ENCODE results near the gene GNAS-AS1.
A peak's percentile ranks its signal among the peaks of the same experiment; 100 is the strongest.

Gene GNAS-AS1

DNA sequence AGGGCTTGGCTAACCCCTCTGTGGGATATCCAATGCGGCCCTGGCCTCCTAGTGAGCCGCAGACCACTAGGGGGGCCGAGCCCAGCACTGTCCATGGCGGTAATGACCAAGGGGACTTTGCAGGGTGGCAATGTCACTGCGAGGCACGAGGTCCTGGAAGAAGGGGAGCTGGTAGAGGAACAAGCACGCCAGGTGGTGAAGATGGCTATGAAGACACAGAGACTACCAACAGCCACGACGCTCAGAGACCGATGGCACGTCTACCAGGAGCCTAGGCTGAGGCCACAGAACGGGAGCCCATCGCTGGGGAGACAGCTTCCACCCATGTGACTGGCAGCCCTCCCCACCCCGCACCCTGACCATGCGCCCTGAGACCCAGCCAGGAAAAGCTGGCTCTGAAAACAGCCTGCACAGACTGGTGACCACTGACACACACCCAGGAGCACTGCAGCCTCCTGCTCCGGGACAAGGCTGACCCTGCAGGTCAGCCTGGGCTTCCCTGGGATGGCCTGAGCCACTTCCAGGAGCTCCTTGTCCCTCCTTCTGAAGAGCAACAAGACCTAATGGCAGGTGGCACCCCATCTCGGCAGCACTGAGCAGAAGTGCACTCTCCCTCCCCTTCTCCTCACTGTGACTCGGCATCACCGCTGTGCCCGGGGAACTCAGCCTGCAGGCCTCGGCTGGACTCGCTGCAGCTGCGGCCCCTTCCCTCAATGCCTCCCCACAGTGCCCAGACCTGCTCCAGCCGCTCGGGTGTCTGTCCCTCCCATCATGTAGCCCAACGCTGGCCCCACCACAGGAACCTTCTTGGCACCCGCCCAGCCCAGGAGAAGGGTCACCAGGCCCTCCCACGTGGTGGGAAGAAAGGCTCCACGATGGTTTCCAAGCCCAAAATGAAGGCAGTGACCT is 56.9 kb downstream of the GNAS-AS1 start:
- Histone ChIP-seq H3K79me1 (ENCODE audit: low read length) (no peaks in the 10 kb centered on the region), H4K8ac (ENCODE audit: low read depth, low read length) (no peak overlapping the region), H3K36me3 (ENCODE audit: control insufficient read depth in 1 of 2, insufficient read depth in 2 of 2, low read length in 2 of 2) (no peaks in the 10 kb centered on the region), H3K27ac (ENCODE audit: low read depth, low read length) (no peak overlapping the region), H3K14ac (ENCODE audit: low read length) (no peak overlapping the region), H4K12ac (ENCODE audit: low read depth, low read length) (no peak overlapping the region), H3K79me2 (ENCODE audit: control insufficient read depth, insufficient read depth, low read length, poor library complexity) (no peaks in the 10 kb centered on the region), H3K18ac (ENCODE audit: low read length) (no peak overlapping the region), H2AFZ (ENCODE audit: insufficient read depth, low read length, poor library complexity) (no peak overlapping the region), H3K9me3 (ENCODE audit: insufficient read depth, low read depth, low read length) (peaks cover 3% of the 10 kb centered on the region), H3K9ac (ENCODE audit: low read length) (no peak overlapping the region), H2BK12ac (ENCODE audit: low read length) (no peak overlapping the region), H4K91ac (ENCODE audit: low read depth, low read length) (no peak overlapping the region), H3K4ac (ENCODE audit: low read depth, low read length) (no peak overlapping the region), H3K4me2 (ENCODE audit: low read length) (no peak overlapping the region), H3K27me3 (ENCODE audit: insufficient read depth, low read length) (no peaks in the 10 kb centered on the region), H2BK5ac (ENCODE audit: low read depth, low read length, poor library complexity) (no peak overlapping the region), H2AK5ac (ENCODE audit: low read length) (no peak overlapping the region), H3K4me3 (ENCODE audit: low read depth, low read length) (no peak overlapping the region), H2BK120ac (ENCODE audit: insufficient read depth, low read length, poor library complexity) (no peak overlapping the region), H3K4me1 (ENCODE audit: control insufficient read depth in 1 of 2, insufficient read depth in 2 of 2, low read length in 2 of 2) (no peaks in the 10 kb centered on the region), H3K23ac (ENCODE audit: low read length) (no peak overlapping the region)
- DNase-seq = no peak
- WGBS (ENCODE audit: extremely low coverage, insufficient coverage, insufficient read length) = no CpG with 5 or more reads among the region's 29 CpGs

DNA sequence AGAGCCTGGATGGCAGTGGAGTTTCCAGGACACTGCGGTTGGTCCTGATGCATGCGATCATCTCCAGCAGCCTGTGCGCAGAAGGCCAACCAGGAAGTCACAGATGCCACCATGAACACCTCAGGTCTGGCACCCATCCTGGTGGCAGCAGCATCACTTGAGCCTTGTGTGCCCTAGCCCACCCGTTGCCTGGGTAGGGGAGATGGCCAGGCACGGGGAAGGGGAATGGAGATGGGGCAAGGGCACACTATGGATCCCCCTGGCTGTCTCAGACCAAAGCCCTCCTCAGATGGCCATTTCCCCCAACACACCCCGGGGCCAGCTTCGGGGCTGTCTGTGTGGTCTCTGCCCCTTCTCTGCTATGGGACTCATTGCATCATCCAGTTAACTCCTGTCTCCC is 58.3 kb downstream of the GNAS-AS1 start:
- Histone ChIP-seq H4K91ac (ENCODE audit: low read depth, low read length) (no peak overlapping the region), H4K12ac (ENCODE audit: low read depth, low read length) (no peak overlapping the region), H2AFZ (ENCODE audit: insufficient read depth, low read length, poor library complexity) (no peak overlapping the region), H3K4ac (ENCODE audit: low read depth, low read length) (no peak overlapping the region), H3K14ac (ENCODE audit: low read length) (no peak overlapping the region), H2BK5ac (ENCODE audit: low read depth, low read length, poor library complexity) (no peak overlapping the region), H3K9me3 (ENCODE audit: insufficient read depth, low read depth, low read length) (peaks cover 3% of the 10 kb centered on the region), H4K8ac (ENCODE audit: low read depth, low read length) (no peak overlapping the region), H3K4me1 (ENCODE audit: control insufficient read depth in 1 of 2, insufficient read depth in 2 of 2, low read length in 2 of 2) (no peaks in the 10 kb centered on the region), H3K36me3 (ENCODE audit: control insufficient read depth in 1 of 2, insufficient read depth in 2 of 2, low read length in 2 of 2) (no peaks in the 10 kb centered on the region), H2BK120ac (ENCODE audit: insufficient read depth, low read length, poor library complexity) (no peak overlapping the region), H3K18ac (ENCODE audit: low read length) (no peak overlapping the region), H3K27me3 (ENCODE audit: insufficient read depth, low read length) (no peaks in the 10 kb centered on the region), H3K27ac (ENCODE audit: low read depth, low read length) (no peak overlapping the region), H3K4me3 (ENCODE audit: low read depth, low read length) (no peak overlapping the region), H3K23ac (ENCODE audit: low read length) (no peak overlapping the region), H2BK12ac (ENCODE audit: low read length) (no peak overlapping the region), H2AK5ac (ENCODE audit: low read length) (no peak overlapping the region), H3K4me2 (ENCODE audit: low read length) (no peak overlapping the region), H3K79me2 (ENCODE audit: control insufficient read depth, insufficient read depth, low read length, poor library complexity) (no peaks in the 10 kb centered on the region), H3K79me1 (ENCODE audit: low read length) (no peaks in the 10 kb centered on the region), H3K9ac (ENCODE audit: low read length) (no peak overlapping the region)
- no CpG with 5 or more reads among the region's 7 CpGs for WGBS (ENCODE audit: extremely low coverage, insufficient coverage, insufficient read length)
- DNase-seq = no peak

- H3K4me1 ChIP-seq (ENCODE audit: control insufficient read depth in 1 of 2, insufficient read depth in 2 of 2, low read length in 2 of 2) = no peaks in the 10 kb centered on the region
- no peak overlapping the region for H2BK5ac ChIP-seq (ENCODE audit: low read depth, low read length, poor library complexity)
- no peak overlapping the region for H2BK12ac ChIP-seq (ENCODE audit: low read length)
- no peaks in the 10 kb centered on the region for H3K79me1 ChIP-seq (ENCODE audit: low read length)
- no peaks in the 10 kb centered on the region for H3K79me2 ChIP-seq (ENCODE audit: control insufficient read depth, insufficient read depth, low read length, poor library complexity)
- H3K27me3 ChIP-seq (ENCODE audit: insufficient read depth, low read length) = no peaks in the 10 kb centered on the region
- no peak overlapping the region for H4K8ac ChIP-seq (ENCODE audit: low read depth, low read length)
- H3K4ac ChIP-seq (ENCODE audit: low read depth, low read length) = no peak overlapping the region
- no peaks in the 10 kb centered on the region for H3K36me3 ChIP-seq (ENCODE audit: control insufficient read depth in 1 of 2, insufficient read depth in 2 of 2, low read length in 2 of 2)
- H3K23ac ChIP-seq (ENCODE audit: low read length) = no peak overlapping the region
- H3K9ac ChIP-seq (ENCODE audit: low read length) = no peak overlapping the region
- no peak overlapping the region for H4K91ac ChIP-seq (ENCODE audit: low read depth, low read length)
- peak in 1 of 2 donors; percentile 40 for DNase-seq
- H2BK120ac ChIP-seq (ENCODE audit: insufficient read depth, low read length, poor library complexity) = no peak overlapping the region
- no peak overlapping the region for H2AFZ ChIP-seq (ENCODE audit: insufficient read depth, low read length, poor library complexity)
- no CpG with 5 or more reads among the region's 7 CpGs for WGBS (ENCODE audit: extremely low coverage, insufficient coverage, insufficient read length)
- H3K4me2 ChIP-seq (ENCODE audit: low read length) = no peak overlapping the region
- H3K27ac ChIP-seq (ENCODE audit: low read depth, low read length) = no peak overlapping the region
- H2AK5ac ChIP-seq (ENCODE audit: low read length) = no peak overlapping the region
- no peak overlapping the region for H4K12ac ChIP-seq (ENCODE audit: low read depth, low read length)
- peaks cover 3% of the 10 kb centered on the region for H3K9me3 ChIP-seq (ENCODE audit: insufficient read depth, low read depth, low read length)
- H3K14ac ChIP-seq (ENCODE audit: low read length) = no peak overlapping the region
- H3K18ac ChIP-seq (ENCODE audit: low read length) = no peak overlapping the region
- H3K4me3 ChIP-seq (ENCODE audit: low read depth, low read length) = no peak overlapping the region
These were observed 59.4 kb downstream of the GNAS-AS1 start for GRCh38 chr20:58791286-58791685.

DNA sequence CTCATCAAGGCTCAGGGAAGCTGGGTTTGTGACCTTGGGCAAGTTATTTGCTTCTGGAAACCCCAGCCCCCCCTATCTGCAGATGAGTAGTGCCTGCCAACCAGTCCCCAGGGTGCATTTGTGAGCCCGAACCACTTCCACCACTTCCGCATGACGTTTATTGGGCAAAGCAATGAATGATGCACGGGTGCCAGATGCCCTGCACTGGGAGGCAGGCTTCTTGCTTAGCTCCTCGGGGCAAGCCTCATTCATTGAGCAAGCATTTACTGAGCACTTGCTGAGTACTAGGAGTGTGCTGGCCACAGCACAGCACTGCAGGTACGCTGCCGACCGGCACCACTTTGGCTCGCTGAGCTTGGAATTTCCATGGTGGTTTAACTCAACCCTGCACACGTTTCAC is 60.2 kb downstream of the GNAS-AS1 start:
- Histone ChIP-seq H2BK12ac (ENCODE audit: low read length) (no peak overlapping the region), H3K27ac (ENCODE audit: low read depth, low read length) (no peak overlapping the region), H3K18ac (ENCODE audit: low read length) (no peak overlapping the region), H4K8ac (ENCODE audit: low read depth, low read length) (no peak overlapping the region), H3K36me3 (ENCODE audit: control insufficient read depth in 1 of 2, insufficient read depth in 2 of 2, low read length in 2 of 2) (no peaks in the 10 kb centered on the region), H3K9ac (ENCODE audit: low read length) (no peak overlapping the region), H3K4me2 (ENCODE audit: low read length) (no peak overlapping the region), H3K14ac (ENCODE audit: low read length) (no peak overlapping the region), H3K4ac (ENCODE audit: low read depth, low read length) (no peak overlapping the region), H3K79me1 (ENCODE audit: low read length) (no peaks in the 10 kb centered on the region), H3K27me3 (ENCODE audit: insufficient read depth, low read length) (no peaks in the 10 kb centered on the region), H4K12ac (ENCODE audit: low read depth, low read length) (no peak overlapping the region), H2AFZ (ENCODE audit: insufficient read depth, low read length, poor library complexity) (no peak overlapping the region), H4K91ac (ENCODE audit: low read depth, low read length) (no peak overlapping the region), H3K4me1 (ENCODE audit: control insufficient read depth in 1 of 2, insufficient read depth in 2 of 2, low read length in 2 of 2) (no peaks in the 10 kb centered on the region), H3K23ac (ENCODE audit: low read length) (no peak overlapping the region), H3K9me3 (ENCODE audit: insufficient read depth, low read depth, low read length) (peaks cover 3% of the 10 kb centered on the region), H2AK5ac (ENCODE audit: low read length) (no peak overlapping the region), H3K79me2 (ENCODE audit: control insufficient read depth, insufficient read depth, low read length, poor library complexity) (no peaks in the 10 kb centered on the region), H2BK5ac (ENCODE audit: low read depth, low read length, poor library complexity) (no peak overlapping the region), H3K4me3 (ENCODE audit: low read depth, low read length) (no peak overlapping the region), H2BK120ac (ENCODE audit: insufficient read depth, low read length, poor library complexity) (no peak overlapping the region)
- DNase-seq = no peak
- WGBS (ENCODE audit: extremely low coverage, insufficient coverage, insufficient read length) = no CpG with 5 or more reads among the region's 10 CpGs

All from trophoblast cell (in vitro differentiated cells and primary cell).